ENCODE results near the gene ATP6V1B1.

Gene ATP6V1B1

DNA sequence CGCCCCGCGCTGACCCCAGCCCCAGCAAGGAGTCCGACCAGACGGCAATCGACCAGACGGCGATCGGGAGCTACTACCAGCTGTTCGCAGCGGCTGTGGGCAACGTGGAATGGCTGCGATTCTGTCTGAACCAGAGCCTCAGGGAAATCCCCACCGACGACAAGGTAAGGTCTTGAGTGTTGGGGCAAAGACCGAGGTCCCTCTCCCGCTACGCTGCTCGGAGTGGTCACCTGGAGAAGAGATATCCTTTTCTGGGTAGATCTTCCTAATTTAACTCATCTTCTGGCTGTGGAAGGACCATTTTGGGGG, 43.4 kb downstream of the ATP6V1B1 start:
- H3K4me3 ChIP-seq (ENCODE audit: control insufficient read depth, low read depth, low read length) = peak overlapping the region; percentile 55
- DNase-seq (ENCODE audit: low read depth) = no peak

DNA sequence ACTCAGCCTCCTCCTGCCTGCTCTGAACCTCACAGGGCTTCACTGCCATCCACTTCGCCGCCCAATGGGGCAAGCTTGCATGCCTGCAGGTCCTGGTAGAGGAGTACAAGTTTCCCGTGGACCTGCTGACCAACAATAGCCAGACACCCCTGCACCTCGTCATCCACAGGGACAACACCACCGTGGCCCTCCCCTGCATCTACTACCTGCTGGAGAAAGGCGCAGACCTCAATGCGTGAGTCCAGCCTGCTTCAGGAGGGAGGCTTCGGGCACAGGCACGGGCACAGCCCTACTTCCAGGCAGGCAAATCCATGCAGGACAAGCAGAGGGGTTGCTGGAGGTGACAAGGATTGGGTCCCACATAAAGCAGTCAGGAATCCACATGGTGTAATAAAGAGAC, 43.9 kb downstream of the ATP6V1B1 start:
- no peak for DNase-seq (ENCODE audit: low read depth)
- H3K4me3 ChIP-seq (ENCODE audit: control insufficient read depth, low read depth, low read length) = no peak overlapping the region

More for the DNA sequence above, 43.4 kb downstream of the ATP6V1B1 start:
- TF ChIP-seq, protein P1, sequence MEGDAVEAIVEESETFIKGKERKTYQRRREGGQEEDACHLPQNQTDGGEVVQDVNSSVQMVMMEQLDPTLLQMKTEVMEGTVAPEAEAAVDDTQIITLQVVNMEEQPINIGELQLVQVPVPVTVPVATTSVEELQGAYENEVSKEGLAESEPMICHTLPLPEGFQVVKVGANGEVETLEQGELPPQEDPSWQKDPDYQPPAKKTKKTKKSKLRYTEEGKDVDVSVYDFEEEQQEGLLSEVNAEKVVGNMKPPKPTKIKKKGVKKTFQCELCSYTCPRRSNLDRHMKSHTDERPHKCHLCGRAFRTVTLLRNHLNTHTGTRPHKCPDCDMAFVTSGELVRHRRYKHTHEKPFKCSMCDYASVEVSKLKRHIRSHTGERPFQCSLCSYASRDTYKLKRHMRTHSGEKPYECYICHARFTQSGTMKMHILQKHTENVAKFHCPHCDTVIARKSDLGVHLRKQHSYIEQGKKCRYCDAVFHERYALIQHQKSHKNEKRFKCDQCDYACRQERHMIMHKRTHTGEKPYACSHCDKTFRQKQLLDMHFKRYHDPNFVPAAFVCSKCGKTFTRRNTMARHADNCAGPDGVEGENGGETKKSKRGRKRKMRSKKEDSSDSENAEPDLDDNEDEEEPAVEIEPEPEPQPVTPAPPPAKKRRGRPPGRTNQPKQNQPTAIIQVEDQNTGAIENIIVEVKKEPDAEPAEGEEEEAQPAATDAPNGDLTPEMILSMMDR (IDR thresholded peaks at IDR 0.05; ENCODE audit: control insufficient read depth, insufficient read depth, low read depth, low read length, missing control alignments) = no peak

DNA sequence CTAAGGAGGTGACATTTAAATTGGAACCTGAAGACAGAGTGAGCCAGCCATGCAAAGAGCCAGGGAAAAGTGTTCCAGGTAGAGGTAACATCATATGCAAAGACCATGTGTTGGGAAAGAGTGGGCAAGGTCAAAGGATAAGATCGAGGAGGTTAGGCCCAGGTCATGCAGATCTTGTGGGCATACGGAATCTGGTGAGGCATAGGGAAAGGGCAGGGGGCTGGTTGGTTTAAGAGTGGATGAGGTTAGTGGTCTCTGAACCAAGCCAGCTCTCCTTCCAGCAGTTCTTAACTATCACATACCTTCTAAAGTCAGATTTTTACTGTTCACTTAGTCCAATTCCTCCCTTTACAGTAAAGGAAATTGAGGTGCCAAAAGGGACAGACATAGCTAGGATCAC, 45.7 kb downstream of the ATP6V1B1 start:
- TF ChIP-seq, protein P1 (IDR thresholded peaks at IDR 0.05; ENCODE audit: control insufficient read depth, insufficient read depth, low read depth, low read length, missing control alignments) = no peak
- no peak for DNase-seq (ENCODE audit: low read depth)
- H3K4me3 ChIP-seq (ENCODE audit: control insufficient read depth, low read depth, low read length) = no peak overlapping the region

More for the DNA sequence above, 43.9 kb downstream of the ATP6V1B1 start:
- TF ChIP-seq, protein P1 (IDR thresholded peaks at IDR 0.05; ENCODE audit: control insufficient read depth, insufficient read depth, low read depth, low read length, missing control alignments) = no peak

DNA sequence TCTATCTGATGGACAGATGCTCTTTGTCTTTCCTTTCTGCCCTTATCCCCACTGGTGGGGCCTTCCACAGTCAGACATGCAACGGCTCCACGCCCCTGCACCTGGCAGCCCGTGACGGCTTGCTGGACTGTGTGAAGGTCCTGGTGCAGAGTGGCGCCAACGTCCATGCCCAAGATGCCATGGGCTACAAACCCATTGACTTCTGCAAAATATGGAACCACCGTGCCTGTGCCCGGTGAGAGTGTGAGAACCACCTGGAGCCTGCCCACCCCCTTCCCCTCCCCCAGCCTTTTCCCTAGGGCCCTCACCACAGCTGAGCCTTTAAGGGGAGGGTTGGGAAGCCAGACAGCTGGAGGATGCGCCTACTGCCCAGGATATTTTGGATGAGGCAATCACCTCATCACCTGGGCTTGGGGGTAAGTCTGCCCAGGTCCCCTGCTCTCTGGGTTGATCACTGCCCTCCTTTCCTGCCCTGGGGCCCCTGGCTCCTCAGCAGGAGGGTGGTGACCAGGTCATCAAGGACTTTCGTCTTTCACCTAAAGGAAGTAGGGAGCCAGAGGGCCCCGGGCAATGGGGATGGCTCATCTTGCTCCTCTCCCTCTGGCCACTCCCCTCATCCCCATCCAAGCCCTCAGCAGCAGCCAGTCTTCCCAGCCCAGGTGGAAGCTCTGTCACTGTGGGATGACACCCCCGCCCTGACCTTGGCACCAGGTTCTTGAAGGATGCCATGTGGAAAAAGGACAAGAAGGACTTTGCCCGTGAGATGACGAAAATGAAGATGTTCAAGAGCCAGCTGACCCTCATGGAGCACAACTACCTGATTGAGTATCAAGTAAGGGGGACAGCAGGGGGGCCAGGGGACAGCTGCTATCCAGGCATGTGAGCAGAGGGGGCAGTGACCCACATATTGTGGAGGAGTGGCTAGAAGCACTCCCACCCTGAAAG, 46.4 kb downstream of the ATP6V1B1 start:
- no peak for DNase-seq (ENCODE audit: low read depth)
- no peak overlapping the region for H3K4me3 ChIP-seq (ENCODE audit: control insufficient read depth, low read depth, low read length)
- TF ChIP-seq, protein P1 (IDR thresholded peaks at IDR 0.05; ENCODE audit: control insufficient read depth, insufficient read depth, low read depth, low read length, missing control alignments) = no peak

DNA sequence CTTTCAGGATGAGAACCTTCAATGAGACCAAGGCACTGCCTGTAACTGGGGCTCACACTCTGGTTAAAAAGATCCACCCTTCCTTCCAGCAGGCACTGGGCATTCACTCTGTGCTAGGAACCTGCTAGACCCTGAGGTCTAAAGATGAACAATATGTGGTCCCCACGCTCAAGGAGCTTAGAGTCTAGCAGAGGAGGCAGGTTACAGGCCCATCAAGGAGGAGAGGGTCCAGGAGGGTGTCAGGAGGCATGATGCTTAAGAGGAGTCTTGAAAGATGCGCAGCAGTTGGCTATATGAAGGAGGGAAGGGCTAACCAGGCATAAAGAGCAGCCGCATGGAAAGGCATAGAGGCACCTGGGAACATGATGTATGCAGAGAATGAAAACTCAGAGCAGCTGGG, 47.3 kb downstream of the ATP6V1B1 start:
- DNase-seq (ENCODE audit: low read depth) = no peak
- TF ChIP-seq, protein P1 (IDR thresholded peaks at IDR 0.05; ENCODE audit: control insufficient read depth, insufficient read depth, low read depth, low read length, missing control alignments) = no peak

DNA sequence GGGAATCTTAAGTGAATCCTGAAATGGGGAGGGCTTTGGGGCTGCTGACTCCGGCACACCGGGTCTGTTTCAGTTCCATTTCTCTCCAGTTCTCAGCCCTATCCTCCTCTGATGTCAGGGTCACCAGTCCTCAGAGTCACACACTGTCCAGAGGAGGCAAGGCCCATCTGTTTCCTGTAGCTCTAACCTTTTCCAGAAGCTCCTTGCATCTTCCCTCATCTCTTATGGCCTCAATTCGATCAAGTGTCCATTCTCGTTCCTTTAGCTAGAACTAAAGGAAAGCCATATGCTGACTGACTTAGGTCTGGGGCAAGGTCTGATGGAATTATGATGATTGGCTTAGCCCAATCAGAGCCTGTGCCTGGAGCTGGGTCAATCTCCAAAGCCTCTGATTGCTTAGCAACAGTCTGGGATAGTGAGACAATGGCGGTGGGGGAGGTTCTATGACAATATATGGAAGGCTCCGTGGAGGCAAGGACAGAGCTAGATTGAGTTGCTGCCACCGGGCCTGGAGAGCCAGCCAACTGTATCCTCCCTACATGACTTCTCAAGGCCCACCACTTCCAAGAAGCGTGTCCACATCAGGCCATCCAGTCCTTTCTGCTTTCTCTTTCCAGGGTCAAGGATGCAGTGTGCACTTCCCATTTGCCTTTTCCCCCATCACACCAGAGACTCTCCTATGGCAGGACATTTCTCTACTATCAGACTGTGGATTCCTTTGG, 48.0 kb downstream of the ATP6V1B1 start:
- TF ChIP-seq, protein P1 (IDR thresholded peaks at IDR 0.05; ENCODE audit: control insufficient read depth, insufficient read depth, low read depth, low read length, missing control alignments) = no peak
- no peak overlapping the region for H3K4me3 ChIP-seq (ENCODE audit: control insufficient read depth, low read depth, low read length)
- DNase-seq (ENCODE audit: low read depth) = no peak

More for the DNA sequence above, 47.3 kb downstream of the ATP6V1B1 start:
- H3K4me3 ChIP-seq (ENCODE audit: control insufficient read depth, low read depth, low read length) = no peak overlapping the region

Measured in AG09309 (cell line).